A673 (cell line): ENCODE results near the gene STK17B.

Experiments used
- EZH2 ChIP-seq: fragments of 200-600 bp; sonication (generic); IDR thresholded peaks from 2 replicates; pipeline ENCODE4 v1.6.1; 2017; ENCODE audit warnings: borderline replicate concordance, low read depth, mild to moderate bottlenecking, mixed read lengths, antibody characterized with exemption, low read length; ENCODE audit not compliant: poor library complexity, severe bottlenecking
- TF ChIP-seq, protein P1 (sequence below): fragments of 300-800, 200-600 bp; sonication (generic); conservative IDR thresholded peaks from 2 replicates; pipeline ENCODE4 v1.5.1; 2017; ENCODE audit warnings: low read depth, mild to moderate bottlenecking, antibody characterized with exemption, low read length, moderate library complexity, mixed read lengths

DNA sequence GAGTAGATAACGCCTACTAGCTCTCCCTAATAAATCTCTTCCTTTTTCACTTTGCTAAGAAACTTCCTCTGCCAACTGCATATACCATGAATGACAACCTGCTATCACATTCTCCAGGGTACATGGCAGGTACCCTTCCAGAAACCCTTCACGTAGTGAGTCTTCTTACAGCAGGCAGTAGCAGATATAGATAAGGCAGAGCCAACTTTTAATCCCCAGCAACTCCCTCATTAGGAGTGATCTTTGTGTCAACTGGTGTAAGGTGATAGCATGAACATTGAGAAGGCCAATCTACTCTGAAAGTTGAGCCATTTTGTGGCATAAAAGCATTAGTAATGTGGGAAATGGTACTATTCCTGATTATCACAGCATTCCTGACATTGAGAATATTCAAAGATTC, 5.7 kb upstream of the STK17B start:
- TF ChIP-seq, protein P1, sequence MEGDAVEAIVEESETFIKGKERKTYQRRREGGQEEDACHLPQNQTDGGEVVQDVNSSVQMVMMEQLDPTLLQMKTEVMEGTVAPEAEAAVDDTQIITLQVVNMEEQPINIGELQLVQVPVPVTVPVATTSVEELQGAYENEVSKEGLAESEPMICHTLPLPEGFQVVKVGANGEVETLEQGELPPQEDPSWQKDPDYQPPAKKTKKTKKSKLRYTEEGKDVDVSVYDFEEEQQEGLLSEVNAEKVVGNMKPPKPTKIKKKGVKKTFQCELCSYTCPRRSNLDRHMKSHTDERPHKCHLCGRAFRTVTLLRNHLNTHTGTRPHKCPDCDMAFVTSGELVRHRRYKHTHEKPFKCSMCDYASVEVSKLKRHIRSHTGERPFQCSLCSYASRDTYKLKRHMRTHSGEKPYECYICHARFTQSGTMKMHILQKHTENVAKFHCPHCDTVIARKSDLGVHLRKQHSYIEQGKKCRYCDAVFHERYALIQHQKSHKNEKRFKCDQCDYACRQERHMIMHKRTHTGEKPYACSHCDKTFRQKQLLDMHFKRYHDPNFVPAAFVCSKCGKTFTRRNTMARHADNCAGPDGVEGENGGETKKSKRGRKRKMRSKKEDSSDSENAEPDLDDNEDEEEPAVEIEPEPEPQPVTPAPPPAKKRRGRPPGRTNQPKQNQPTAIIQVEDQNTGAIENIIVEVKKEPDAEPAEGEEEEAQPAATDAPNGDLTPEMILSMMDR: no peak
- TF ChIP-seq EZH2: no peak
